Left lung (tissue), 10 donors: ENCODE data around the gene KRT75. TPM values are rescaled to one million over a fixed set of nuclear protein-coding genes. Genes with fewer than 3 reads are reported as not detected.
A peak's percentile ranks its signal among the peaks of the same experiment; 100 is the strongest.

ENCODE experiments used
- ATAC-seq: fragments of 200-7000 bp; cut with Tn5 transposase; one replicate; pipeline ENCODE4 v1.9.1; 2020; ENCODE audit warnings: moderate library complexity
- DNase-seq, 4 donors: peaks; one replicate each; pipeline ENCODE4 v3.0.0-alpha.2; 2013 to 2020
- H3K27ac ChIP-seq, 2 donors: fragments of 200-600 bp; sonication (generic) in 1 of 2; one replicate each; pipeline versions ENCODE4 v1.5.0 to v1.8.0; 2020 to 2021
- H3K27me3 ChIP-seq, 2 donors: fragments of 200-600 bp; sonication (generic) in 1 of 2; one replicate each; pipeline versions ENCODE4 v1.5.0 to v1.8.0; 2020 to 2021
- H3K36me3 ChIP-seq, 2 donors: fragments of 200-600 bp; sonication (generic) in 1 of 2; one replicate each; pipeline versions ENCODE4 v1.5.0 to v1.8.0; 2020 to 2021
- H3K4me1 ChIP-seq, 2 donors: fragments of 200-600 bp; one replicate each; pipeline ENCODE4 v1.8.0; 2021
- H3K4me3 ChIP-seq, 2 donors: fragments of 200-600 bp; sonication (generic) in 1 of 2; one replicate each; pipeline versions ENCODE4 v1.5.0 to v1.8.0; 2020 to 2021; ENCODE audit warnings: mild to moderate bottlenecking in 1 of 2
- H3K9me3 ChIP-seq, 2 donors: fragments of 200-600 bp; sonication (generic) in 1 of 2; one replicate each; pipeline versions ENCODE4 v1.5.0 to v1.8.0; 2020 to 2021
- intact Hi-C, 2 donors: fragments of 100-400 bp; cut with DNase I; formaldehyde crosslinking; loops; one replicate each; pipeline versions ENCODE4 v1.11.2 to v1.14.2; 2022
- polyA plus RNA-seq, 6 donors: library from polyadenylated mRNA; unstranded; fragments of 120-200 nt; gene quantifications; one replicate each; pipeline ENCODE4 v1.2.1, GENCODE V29; 2013; ENCODE audit not compliant: insufficient read length in 6 of 6
- total RNA-seq, 2 donors: library from RNA; stranded (reverse); fragmentation: NEBNext Ultra II Directional; extraction: Animal tissue kit (Norgen Biotek cat#: 25700); gene quantifications; one replicate each; pipeline ENCODE4 v1.2.1, GENCODE V29; 2021
- TF ChIP-seq, protein P1 (sequence below), 2 donors: fragments of 200-600 bp; sonication (generic) in 1 of 2; IDR thresholded peaks; one replicate each; pipeline versions ENCODE4 v1.5.0 to v1.8.0; 2021; ENCODE audit warnings: antibody characterized with exemption in 2 of 2
- donor health status: DM: no; HTN: yes; CAD: no.
- donor health status: DM: no; HTN: no; CAD: no.

Gene KRT75
- total and polyA plus RNA-seq, 8 donors = not detected

DNA sequence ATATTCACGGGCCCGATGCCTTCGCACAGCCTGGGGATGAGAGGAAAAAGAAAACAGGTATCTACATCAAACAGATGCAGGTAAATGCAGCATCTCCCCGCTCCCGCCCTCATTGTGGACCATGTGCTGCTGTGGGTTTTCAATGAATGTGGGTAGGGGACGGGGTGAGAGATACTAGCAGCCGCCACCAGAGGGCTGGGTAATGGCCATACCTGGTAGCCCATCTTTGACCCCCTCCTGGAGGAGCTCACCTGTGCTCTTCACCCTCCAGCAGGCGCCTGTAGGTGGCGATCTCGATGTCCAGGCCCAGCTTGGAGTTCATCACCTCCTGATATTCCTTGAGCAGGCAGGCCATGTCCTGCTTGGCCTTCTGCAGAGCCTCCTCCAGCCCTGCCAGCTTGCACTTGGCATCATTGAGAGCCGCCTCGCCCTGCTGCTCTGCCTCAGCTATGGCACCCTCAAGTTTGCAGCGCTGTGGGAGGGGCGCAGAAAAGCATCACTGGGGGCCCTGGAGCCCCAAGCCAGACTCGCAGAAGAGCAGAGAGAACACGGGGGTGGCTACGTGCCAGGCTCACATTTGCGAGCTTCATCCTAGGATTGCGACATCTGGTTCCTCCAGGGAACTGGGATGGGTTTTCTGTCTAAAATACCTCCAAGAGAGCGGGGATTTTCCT, 38.3 kb downstream of the KRT75 start:
- peak in 2 of 4 donors; percentile 27 to 68 for DNase-seq
- H3K4me1 ChIP-seq = no peaks in the 10 kb centered on the region
- no peak overlapping the region for H3K4me3 ChIP-seq
- TF ChIP-seq, protein P1, sequence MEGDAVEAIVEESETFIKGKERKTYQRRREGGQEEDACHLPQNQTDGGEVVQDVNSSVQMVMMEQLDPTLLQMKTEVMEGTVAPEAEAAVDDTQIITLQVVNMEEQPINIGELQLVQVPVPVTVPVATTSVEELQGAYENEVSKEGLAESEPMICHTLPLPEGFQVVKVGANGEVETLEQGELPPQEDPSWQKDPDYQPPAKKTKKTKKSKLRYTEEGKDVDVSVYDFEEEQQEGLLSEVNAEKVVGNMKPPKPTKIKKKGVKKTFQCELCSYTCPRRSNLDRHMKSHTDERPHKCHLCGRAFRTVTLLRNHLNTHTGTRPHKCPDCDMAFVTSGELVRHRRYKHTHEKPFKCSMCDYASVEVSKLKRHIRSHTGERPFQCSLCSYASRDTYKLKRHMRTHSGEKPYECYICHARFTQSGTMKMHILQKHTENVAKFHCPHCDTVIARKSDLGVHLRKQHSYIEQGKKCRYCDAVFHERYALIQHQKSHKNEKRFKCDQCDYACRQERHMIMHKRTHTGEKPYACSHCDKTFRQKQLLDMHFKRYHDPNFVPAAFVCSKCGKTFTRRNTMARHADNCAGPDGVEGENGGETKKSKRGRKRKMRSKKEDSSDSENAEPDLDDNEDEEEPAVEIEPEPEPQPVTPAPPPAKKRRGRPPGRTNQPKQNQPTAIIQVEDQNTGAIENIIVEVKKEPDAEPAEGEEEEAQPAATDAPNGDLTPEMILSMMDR (IDR thresholded peaks at IDR 0.05) = peak in 1 of 2 donors; percentile 11
- peaks cover 0 to 53% of the 10 kb centered on the region in 2 donors for H3K27me3 ChIP-seq
- no peaks in the 10 kb centered on the region for H3K36me3 ChIP-seq
- no peak overlapping the region for H3K27ac ChIP-seq
- ATAC-seq = peak; percentile 21
- no peaks in the 10 kb centered on the region for H3K9me3 ChIP-seq
- intact Hi-C loops = no loop called here

DNA sequence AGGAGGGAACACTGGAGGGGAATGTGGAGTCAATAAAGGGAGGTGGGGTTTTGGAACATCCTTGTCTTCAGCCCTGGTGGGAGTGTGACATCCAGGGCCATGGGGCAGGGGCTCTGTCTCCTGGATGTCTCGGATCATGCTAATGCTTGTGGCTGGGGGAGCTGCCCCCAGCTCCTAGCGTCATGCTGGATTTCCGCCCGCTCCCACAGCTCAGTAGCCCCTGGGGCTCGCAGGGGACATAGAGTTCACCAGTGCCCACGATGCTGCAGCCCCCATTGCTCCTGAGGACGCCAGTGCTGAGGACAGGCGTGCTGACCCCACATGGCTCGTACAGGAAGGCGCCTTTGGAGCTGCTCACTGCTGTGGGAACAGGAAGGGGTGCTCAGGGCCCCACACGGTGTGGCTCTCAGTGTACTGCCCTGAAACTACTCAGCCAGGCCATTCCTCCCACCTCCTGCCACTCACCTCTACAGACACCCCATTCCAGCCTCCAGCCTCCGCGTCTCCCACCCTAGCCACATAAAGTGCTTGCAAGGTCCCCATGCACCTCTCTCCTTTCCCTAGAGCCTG, 39.2 kb downstream of the KRT75 start:
- H3K4me3 ChIP-seq = no peak overlapping the region
- TF ChIP-seq, protein P1 (IDR thresholded peaks at IDR 0.05) = no peak
- ATAC-seq = no peak

GRCh38 chr12:52392465-52393007, 41.6 kb downstream of the KRT75 start:
- ATAC-seq (no peak), DNase-seq (no peak)
- Histone ChIP-seq H3K4me1 (no peaks in the 10 kb centered on the region), H3K4me3 (no peak overlapping the region), H3K27ac (no peak overlapping the region), H3K27me3 (peaks cover 0 to 63% of the 10 kb centered on the region in 2 donors), H3K36me3 (no peaks in the 10 kb centered on the region), H3K9me3 (no peaks in the 10 kb centered on the region)
- TF ChIP-seq, protein P1 (IDR thresholded peaks at IDR 0.05) = no peak
- intact Hi-C loops = no loop called here

More for the DNA sequence above, 39.2 kb downstream of the KRT75 start:
- H3K4me1 ChIP-seq = no peaks in the 10 kb centered on the region
- intact Hi-C loops = no loop called here
- H3K9me3 ChIP-seq = no peaks in the 10 kb centered on the region
- peaks cover 0 to 59% of the 10 kb centered on the region in 2 donors for H3K27me3 ChIP-seq
- no peak overlapping the region for H3K27ac ChIP-seq
- DNase-seq = no peak
- no peaks in the 10 kb centered on the region for H3K36me3 ChIP-seq

GRCh38 chr12:52391618-52392002, 42.6 kb downstream of the KRT75 start:
- Histone ChIP-seq H3K4me1 (no peaks in the 10 kb centered on the region), H3K9me3 (no peaks in the 10 kb centered on the region), H3K27ac (no peak overlapping the region), H3K36me3 (no peaks in the 10 kb centered on the region), H3K27me3 (peaks cover 0 to 56% of the 10 kb centered on the region in 2 donors), H3K4me3 (no peak overlapping the region)
- DNase-seq (peak in 1 of 4 donors; percentile 74), ATAC-seq (peak; percentile 35)
- TF ChIP-seq, protein P1 (IDR thresholded peaks at IDR 0.05) = no peak
- intact Hi-C loops = no loop called here
